ENCODE data around the gene AKR1B1. TPM values are rescaled to one million over a fixed set of nuclear protein-coding genes. Genes with fewer than 3 reads are reported as not detected.

AKR1B1 gene
- polyA plus RNA-seq, 1 experiment = 337 TPM

DNA sequence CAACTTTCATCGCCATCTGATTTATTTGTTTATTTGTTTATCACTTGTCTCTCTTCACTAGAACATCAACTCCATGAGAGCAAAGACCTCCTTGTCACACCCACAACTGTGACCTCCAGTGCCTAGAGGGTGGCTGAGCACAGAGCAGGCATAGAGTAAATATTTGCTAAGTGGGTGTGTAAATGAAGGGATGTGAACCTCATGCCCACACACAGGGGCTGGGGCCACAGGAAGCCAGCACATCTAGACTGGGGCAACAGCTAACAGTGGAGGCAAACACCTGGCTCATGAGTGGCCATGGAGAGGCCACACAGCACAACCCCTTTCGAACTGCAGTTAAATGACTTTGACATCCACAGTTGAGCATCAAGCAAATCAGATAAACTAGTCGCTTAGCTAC, 39.8 kb downstream of the AKR1B1 start:
- ChIA-PET POLR2A (no interaction called here), CTCF (interaction anchor here (0.8 kb wide), 1 partner anchor 402 kb away, joined by 3 read pairs; no protein-coding TSS in a partner anchor)
- no peak overlapping the region for H3K4me3 ChIP-seq (ENCODE audit: low read depth, low read length)
- H3K27ac ChIP-seq (ENCODE audit: low read depth, low read length) = no peak overlapping the region
- no peaks in the 10 kb centered on the region for H3K9me3 ChIP-seq (ENCODE audit: control insufficient read depth, insufficient read depth, low read length)
- TF ChIP-seq, protein P1, sequence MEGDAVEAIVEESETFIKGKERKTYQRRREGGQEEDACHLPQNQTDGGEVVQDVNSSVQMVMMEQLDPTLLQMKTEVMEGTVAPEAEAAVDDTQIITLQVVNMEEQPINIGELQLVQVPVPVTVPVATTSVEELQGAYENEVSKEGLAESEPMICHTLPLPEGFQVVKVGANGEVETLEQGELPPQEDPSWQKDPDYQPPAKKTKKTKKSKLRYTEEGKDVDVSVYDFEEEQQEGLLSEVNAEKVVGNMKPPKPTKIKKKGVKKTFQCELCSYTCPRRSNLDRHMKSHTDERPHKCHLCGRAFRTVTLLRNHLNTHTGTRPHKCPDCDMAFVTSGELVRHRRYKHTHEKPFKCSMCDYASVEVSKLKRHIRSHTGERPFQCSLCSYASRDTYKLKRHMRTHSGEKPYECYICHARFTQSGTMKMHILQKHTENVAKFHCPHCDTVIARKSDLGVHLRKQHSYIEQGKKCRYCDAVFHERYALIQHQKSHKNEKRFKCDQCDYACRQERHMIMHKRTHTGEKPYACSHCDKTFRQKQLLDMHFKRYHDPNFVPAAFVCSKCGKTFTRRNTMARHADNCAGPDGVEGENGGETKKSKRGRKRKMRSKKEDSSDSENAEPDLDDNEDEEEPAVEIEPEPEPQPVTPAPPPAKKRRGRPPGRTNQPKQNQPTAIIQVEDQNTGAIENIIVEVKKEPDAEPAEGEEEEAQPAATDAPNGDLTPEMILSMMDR (IDR thresholded peaks at IDR 0.05; ENCODE audit: low read depth, low read length) = no peak
- peaks cover 14% of the 10 kb centered on the region for H3K27me3 ChIP-seq (ENCODE audit: control insufficient read depth, insufficient read depth, low read length)
- DNase-seq (ENCODE audit: low read depth, low spot score) = no peak

DNA sequence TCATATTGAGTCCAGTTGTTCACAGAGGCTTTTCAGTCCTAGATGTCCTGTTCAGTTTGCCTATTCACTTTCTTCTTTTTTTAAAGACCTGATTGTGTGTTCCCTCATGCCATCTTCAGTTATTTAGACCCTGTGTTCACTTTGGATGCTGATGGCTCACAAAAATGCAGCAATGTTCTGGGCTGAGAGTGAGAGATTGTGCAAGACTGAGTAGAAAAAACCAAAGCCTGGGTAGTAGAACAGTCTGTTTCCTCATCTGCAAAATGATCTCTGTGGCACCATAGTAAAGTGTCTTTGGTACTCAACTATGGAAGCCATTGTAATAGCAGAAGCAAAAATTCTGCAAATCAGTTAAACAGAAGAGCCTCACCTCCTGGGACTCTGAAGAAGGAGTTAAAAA, 43.2 kb downstream of the AKR1B1 start:
- no peaks in the 10 kb centered on the region for H3K9me3 ChIP-seq (ENCODE audit: control insufficient read depth, insufficient read depth, low read length)
- no peak overlapping the region for H3K27ac ChIP-seq (ENCODE audit: low read depth, low read length)
- H3K4me3 ChIP-seq (ENCODE audit: low read depth, low read length) = no peak overlapping the region
- ChIA-PET POLR2A (interaction anchor here (0.6 kb wide), 1 partner anchor 813 kb away, joined by 3 read pairs; no protein-coding TSS in a partner anchor), CTCF (interaction anchor here (1.2 kb wide), 1 partner anchor 17 kb away, joined by 3 read pairs; no protein-coding TSS in a partner anchor)
- peaks cover 13% of the 10 kb centered on the region for H3K27me3 ChIP-seq (ENCODE audit: control insufficient read depth, insufficient read depth, low read length)
- no peak for DNase-seq (ENCODE audit: low read depth, low spot score)
- TF ChIP-seq, protein P1 (IDR thresholded peaks at IDR 0.05; ENCODE audit: low read depth, low read length) = no peak

DNA sequence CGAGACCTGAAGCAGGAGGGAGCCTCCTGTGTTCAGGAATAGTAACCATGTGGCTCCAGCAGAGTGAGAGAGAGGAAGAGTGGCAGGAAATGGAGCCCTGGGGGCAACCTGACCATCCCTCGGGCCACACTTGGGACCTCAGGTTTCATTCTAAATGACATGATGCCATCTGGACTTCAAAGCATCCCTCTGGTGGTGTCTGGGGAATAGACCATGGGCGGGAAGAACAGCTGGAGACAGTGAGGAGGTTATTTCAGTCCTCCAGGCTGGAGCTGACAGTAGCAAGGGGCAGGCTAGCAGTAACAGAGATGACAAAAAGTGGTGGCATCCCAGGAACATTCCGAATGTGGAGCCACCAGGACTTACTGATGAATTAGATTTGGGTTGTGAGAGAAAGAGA, 44.8 kb downstream of the AKR1B1 start:
- no peak for DNase-seq (ENCODE audit: low read depth, low spot score)
- TF ChIP-seq, protein P1 (IDR thresholded peaks at IDR 0.05; ENCODE audit: low read depth, low read length) = no peak
- Histone ChIP-seq H3K27ac (ENCODE audit: low read depth, low read length) (no peak overlapping the region), H3K9me3 (ENCODE audit: control insufficient read depth, insufficient read depth, low read length) (no peaks in the 10 kb centered on the region), H3K27me3 (ENCODE audit: control insufficient read depth, insufficient read depth, low read length) (peaks cover 10% of the 10 kb centered on the region), H3K4me3 (ENCODE audit: low read depth, low read length) (no peak overlapping the region)
- CTCF ChIA-PET = no interaction called here
- POLR2A ChIA-PET = no interaction called here

DNA sequence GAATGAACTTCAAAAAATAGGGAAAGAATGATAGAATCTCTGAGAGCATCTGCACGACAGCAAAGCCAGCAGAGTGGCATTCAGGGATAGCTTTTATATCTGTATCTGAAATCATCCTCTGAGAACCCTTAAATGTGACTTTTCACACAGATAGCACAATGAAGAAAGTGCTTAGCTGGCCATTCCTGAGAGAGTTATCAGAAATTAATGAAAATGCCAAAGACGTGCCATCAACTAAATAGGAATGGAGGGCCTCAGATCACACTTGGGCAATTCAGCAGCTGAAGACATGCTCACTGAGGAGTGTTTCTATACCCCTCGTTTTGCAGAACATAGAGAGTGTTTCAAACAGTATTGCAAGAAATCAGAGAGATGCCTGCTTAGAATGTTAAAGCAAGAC, 51.6 kb downstream of the AKR1B1 start:
- no peak for DNase-seq (ENCODE audit: low read depth, low spot score)
- Histone ChIP-seq H3K9me3 (ENCODE audit: control insufficient read depth, insufficient read depth, low read length) (no peaks in the 10 kb centered on the region), H3K27ac (ENCODE audit: low read depth, low read length) (no peak overlapping the region), H3K4me3 (ENCODE audit: low read depth, low read length) (no peak overlapping the region), H3K27me3 (ENCODE audit: control insufficient read depth, insufficient read depth, low read length) (peaks cover 6% of the 10 kb centered on the region)
- TF ChIP-seq, protein P1 (IDR thresholded peaks at IDR 0.05; ENCODE audit: low read depth, low read length) = no peak
- ChIA-PET POLR2A (no interaction called here), CTCF (no interaction called here)

DNA sequence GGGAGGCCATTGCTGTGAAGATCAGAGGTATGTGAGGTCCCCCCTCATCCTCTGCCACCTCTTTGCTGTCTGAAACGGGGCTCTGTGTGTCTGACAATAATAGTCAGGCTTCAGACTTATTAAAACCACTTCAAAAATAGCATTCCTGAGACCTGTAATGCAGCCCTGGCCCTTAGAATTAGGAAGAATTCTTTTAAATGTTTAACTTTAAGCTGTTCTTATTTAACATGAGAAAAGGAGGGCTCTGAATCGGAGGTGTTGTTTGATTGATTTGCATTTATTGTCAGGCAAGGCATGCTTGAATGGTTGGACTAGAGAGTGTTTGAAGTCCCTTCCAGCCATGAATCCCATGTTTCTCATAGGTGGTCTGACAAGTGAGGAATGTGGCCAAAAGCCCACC, 52.5 kb downstream of the AKR1B1 start:
- ChIA-PET POLR2A (no interaction called here), CTCF (no interaction called here)
- TF ChIP-seq, protein P1 (IDR thresholded peaks at IDR 0.05; ENCODE audit: low read depth, low read length) = no peak

More for the DNA sequence above, 52.5 kb downstream of the AKR1B1 start:
- no peak for DNase-seq (ENCODE audit: low read depth, low spot score)
- peaks cover 6% of the 10 kb centered on the region for H3K27me3 ChIP-seq (ENCODE audit: control insufficient read depth, insufficient read depth, low read length)
- H3K27ac ChIP-seq (ENCODE audit: low read depth, low read length) = no peak overlapping the region
- no peaks in the 10 kb centered on the region for H3K9me3 ChIP-seq (ENCODE audit: control insufficient read depth, insufficient read depth, low read length)
- no peak overlapping the region for H3K4me3 ChIP-seq (ENCODE audit: low read depth, low read length)

Measured in AG04450 (cell line).